ENCODE results near the gene ODF2.
"Not testable (repeated sequence)": the region's sequence is repeated elsewhere in the genome, so short reads cannot be mapped to it uniquely, and the experiment has no call there.

ODF2 gene

GRCh38 chr9:128499920-128500319 is 44.1 kb downstream of the ODF2 start:
- in situ Hi-C loops (cut with MboI; ENCODE audit: low pct_unique_long_range_greater_than_20kb, low sequenced_read_pairs, unreplicated experiment): no loop called here
- DNase-seq (ENCODE audit: low spot score): no peak
- no peak for TF ChIP-seq CTCF (IDR thresholded peaks at IDR 0.05; ENCODE audit: extremely low read depth, insufficient read depth, missing control alignments)

GRCh38 chr9:128503415-128503825 is 47.6 kb downstream of the ODF2 start:
- in situ Hi-C loops (cut with MboI; ENCODE audit: low pct_unique_long_range_greater_than_20kb, low sequenced_read_pairs, unreplicated experiment); DNase-seq (ENCODE audit: low spot score): not testable (repeated sequence)

- in situ Hi-C loops (cut with MboI; ENCODE audit: low pct_unique_long_range_greater_than_20kb, low sequenced_read_pairs, unreplicated experiment): no loop called here
- no peak for TF ChIP-seq CTCF (IDR thresholded peaks at IDR 0.05; ENCODE audit: extremely low read depth, insufficient read depth, missing control alignments)
- DNase-seq (ENCODE audit: low spot score): peak; percentile 47
Observed at GRCh38 chr9:128503870-128504269, 48.1 kb downstream of the ODF2 start.

- DNase-seq (ENCODE audit: low spot score): peak; percentile 98
- TF ChIP-seq CTCF (IDR thresholded peaks at IDR 0.05; ENCODE audit: extremely low read depth, insufficient read depth, missing control alignments): no peak
- in situ Hi-C loops (cut with MboI; ENCODE audit: low pct_unique_long_range_greater_than_20kb, low sequenced_read_pairs, unreplicated experiment): no loop called here
Observed at GRCh38 chr9:128504485-128505413, 48.9 kb downstream of the ODF2 start, which contains the start of gene GLE1. Gene GLE1 (plus strand): TSS chr9:128504719. CDS start chr9:128504806, 87 bp downstream.

GRCh38 chr9:128505414-128505765 is 49.6 kb downstream of the ODF2 start:
- in situ Hi-C loops (cut with MboI; ENCODE audit: low pct_unique_long_range_greater_than_20kb, low sequenced_read_pairs, unreplicated experiment): no loop called here
- no peak for TF ChIP-seq CTCF (IDR thresholded peaks at IDR 0.05; ENCODE audit: extremely low read depth, insufficient read depth, missing control alignments)
- DNase-seq (ENCODE audit: low spot score): no peak

GRCh38 chr9:128505906-128506305 is 50.1 kb downstream of the ODF2 start:
- DNase-seq (ENCODE audit: low spot score); in situ Hi-C loops (cut with MboI; ENCODE audit: low pct_unique_long_range_greater_than_20kb, low sequenced_read_pairs, unreplicated experiment): not testable (repeated sequence)

GRCh38 chr9:128512820-128513219 is 57.0 kb downstream of the ODF2 start:
- no peak for TF ChIP-seq CTCF (IDR thresholded peaks at IDR 0.05; ENCODE audit: extremely low read depth, insufficient read depth, missing control alignments)
- no peak for DNase-seq (ENCODE audit: low spot score)
- in situ Hi-C loops (cut with MboI; ENCODE audit: low pct_unique_long_range_greater_than_20kb, low sequenced_read_pairs, unreplicated experiment): no loop called here
